ENCODE results near the gene ABHD2.
A peak's percentile ranks its signal among the peaks of the same experiment; 100 is the strongest.

The ABHD2 gene

DNA sequence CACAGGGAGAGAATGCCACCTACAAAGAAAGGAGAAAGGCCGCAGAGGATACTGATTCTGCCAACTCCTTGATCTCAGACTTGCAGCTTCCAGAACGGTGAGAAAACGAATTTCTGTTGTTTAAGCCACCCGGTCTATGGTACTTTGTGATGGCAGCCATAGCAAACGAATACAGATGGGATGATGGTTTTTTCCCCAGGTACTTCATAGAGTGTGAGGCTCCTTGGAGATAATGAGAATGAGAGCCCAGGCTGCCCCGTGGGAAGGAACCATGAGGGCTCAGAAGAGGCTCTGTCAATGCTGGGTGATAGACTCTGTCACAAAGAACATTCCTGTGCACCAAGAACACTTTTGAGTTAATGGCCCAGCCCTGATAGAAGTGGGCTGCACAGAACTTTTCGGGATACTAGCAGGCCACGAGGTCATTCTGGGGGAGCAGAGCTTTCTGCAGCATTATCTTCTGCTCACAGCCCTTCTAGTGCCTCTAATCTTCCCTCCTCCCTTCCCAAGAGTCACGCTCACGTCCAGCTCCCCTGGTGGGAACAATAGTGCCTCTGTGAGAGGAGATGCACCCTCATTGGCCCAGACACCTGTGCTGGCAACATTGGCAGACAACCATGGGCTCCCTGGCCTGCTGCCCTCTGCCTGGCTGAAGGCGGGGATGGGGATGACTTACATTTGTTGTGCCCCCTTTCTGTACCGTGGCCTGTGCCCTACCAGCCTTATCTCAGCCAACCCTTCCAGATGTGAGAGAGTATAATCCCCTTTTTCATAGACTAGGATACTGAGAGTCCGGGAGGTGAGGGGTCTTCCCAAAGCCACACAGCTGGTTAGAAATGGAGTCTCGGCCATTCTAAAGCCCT, 138.3 kb downstream of the ABHD2 start:
- no peak overlapping the region for H3K4me3 ChIP-seq (ENCODE audit: low read depth, low read length)
- TF ChIP-seq ZNF221 (tag by site-specific recombination; IDR thresholded peaks at IDR 0.05; ENCODE audit: borderline replicate concordance) (no peak), ZBTB17 (tag by site-specific recombination; IDR thresholded peaks at IDR 0.05) (peak; percentile 76)
- H3K9me3 ChIP-seq (ENCODE audit: control insufficient read depth, insufficient read depth, low read depth, low read length), result no peaks in the 10 kb centered on the region
- no peak overlapping the region for H3K27ac ChIP-seq (ENCODE audit: extremely low read depth, low read depth, low read length)
- no peaks in the 10 kb centered on the region for H3K36me3 ChIP-seq (ENCODE audit: control insufficient read depth in 2 of 2, insufficient read depth in 1 of 2, low read length in 2 of 2)
- H3K4me1 ChIP-seq (ENCODE audit: control insufficient read depth, insufficient read depth, low read length), result no peaks in the 10 kb centered on the region
- POLR2A ChIA-PET, result no interaction called here
- CTCF ChIA-PET, result interaction anchor here (0.9 to 3.7 kb wide), 2 partner anchors 20 kb away, joined by 3 to 15 read pairs; no protein-coding TSS in a partner anchor

DNA sequence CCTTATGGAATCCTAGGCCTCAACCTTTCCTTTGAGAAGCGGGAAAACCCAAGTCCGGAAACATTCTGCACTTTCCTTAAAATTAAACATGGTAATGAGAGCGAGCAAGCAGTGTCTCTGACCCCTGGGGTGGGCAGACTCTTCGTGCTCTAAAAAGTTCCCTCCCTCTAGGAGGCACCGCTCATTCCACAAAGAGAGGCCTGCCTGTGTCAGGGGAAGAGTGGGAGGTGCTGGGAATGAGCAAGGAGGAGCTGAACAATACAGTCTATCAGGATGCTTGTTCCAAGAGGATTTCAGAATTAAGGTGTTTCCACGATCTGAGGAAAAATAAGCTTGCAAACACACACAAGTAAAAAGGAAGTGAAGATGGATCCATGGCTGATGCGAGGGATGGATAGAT, 139.2 kb downstream of the ABHD2 start:
- no peaks in the 10 kb centered on the region for H3K4me1 ChIP-seq (ENCODE audit: control insufficient read depth, insufficient read depth, low read length)
- H3K36me3 ChIP-seq (ENCODE audit: control insufficient read depth in 2 of 2, insufficient read depth in 1 of 2, low read length in 2 of 2), result no peaks in the 10 kb centered on the region
- TF ChIP-seq ZNF654 (tag by site-specific recombination; IDR thresholded peaks at IDR 0.05; ENCODE audit: low read depth) (no peak), YY2 (tag by site-specific recombination; IDR thresholded peaks at IDR 0.05) (no peak)
- H3K4me3 ChIP-seq (ENCODE audit: low read depth, low read length), result no peak overlapping the region
- H3K9me3 ChIP-seq (ENCODE audit: control insufficient read depth, insufficient read depth, low read depth, low read length), result no peaks in the 10 kb centered on the region
- ChIA-PET POLR2A (no interaction called here), CTCF (interaction anchor here (0.6 to 3.7 kb wide), 2 partner anchors 20 to 50 kb away, joined by 5 to 15 read pairs; no protein-coding TSS in a partner anchor)
- no peak overlapping the region for H3K27ac ChIP-seq (ENCODE audit: extremely low read depth, low read depth, low read length)

DNA sequence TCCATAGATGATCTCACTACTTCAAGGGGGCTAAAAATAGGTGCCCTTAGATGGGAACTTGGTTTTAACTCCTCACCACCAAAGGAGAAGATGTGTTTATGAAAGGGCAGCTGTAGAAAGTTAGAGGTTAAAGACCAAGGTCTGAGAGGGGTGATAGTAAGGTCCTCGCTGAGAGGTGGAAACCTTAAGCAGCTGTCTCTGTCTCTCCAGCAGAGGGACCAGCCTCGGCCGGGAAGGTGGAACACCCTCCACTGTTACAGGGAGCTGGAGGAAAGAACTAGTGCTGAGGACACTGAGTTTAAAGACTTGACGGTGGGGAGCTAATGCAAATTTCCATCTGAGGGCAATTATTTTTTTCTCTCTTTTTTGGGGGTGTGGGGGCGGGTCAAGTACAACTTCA, 142.0 kb downstream of the ABHD2 start:
- Histone ChIP-seq H3K4me3 (ENCODE audit: low read depth, low read length) (no peak overlapping the region), H3K27ac (ENCODE audit: extremely low read depth, low read depth, low read length) (no peak overlapping the region), H3K36me3 (ENCODE audit: control insufficient read depth in 2 of 2, insufficient read depth in 1 of 2, low read length in 2 of 2) (no peaks in the 10 kb centered on the region), H3K4me1 (ENCODE audit: control insufficient read depth, insufficient read depth, low read length) (no peaks in the 10 kb centered on the region), H3K9me3 (ENCODE audit: control insufficient read depth, insufficient read depth, low read depth, low read length) (no peaks in the 10 kb centered on the region)
- CTCF ChIA-PET, result interaction anchor here (0.7 to 3.7 kb wide), 6 partner anchors 9 to 128 kb away, joined by 3 to 15 read pairs (median 6); no protein-coding TSS in a partner anchor
- TF ChIP-seq ZNF391 (tag by site-specific recombination; IDR thresholded peaks at IDR 0.05; ENCODE audit: borderline replicate concordance, low read depth) (no peak), ZNF501 (tag by site-specific recombination; IDR thresholded peaks at IDR 0.05) (no peak), KLF8 (tag by site-specific recombination; IDR thresholded peaks at IDR 0.05) (no peak), ZNF549 (tag by site-specific recombination; IDR thresholded peaks at IDR 0.05) (no peak), TRIM28 (IDR thresholded peaks at IDR 0.05; ENCODE audit: borderline replicate concordance, low read length) (no peak), ZNF146 (tag by site-specific recombination; IDR thresholded peaks at IDR 0.05) (no peak), SP7 (tag by site-specific recombination; IDR thresholded peaks at IDR 0.05) (no peak), ZXDB (tag by site-specific recombination; IDR thresholded peaks at IDR 0.05) (no peak), ZNF530 (tag by site-specific recombination; IDR thresholded peaks at IDR 0.05; ENCODE audit: low read depth) (no peak), ZNF37A (tag by site-specific recombination; IDR thresholded peaks at IDR 0.05) (no peak), ZNF555 (tag by site-specific recombination; conservative IDR thresholded peaks at IDR 0.05) (no peak), ZNF416 (tag by site-specific recombination; IDR thresholded peaks at IDR 0.05) (no peak), ZNF138 (tag by site-specific recombination; IDR thresholded peaks at IDR 0.05; ENCODE audit: borderline replicate concordance) (no peak), OVOL3 (tag by site-specific recombination; IDR thresholded peaks at IDR 0.05) (no peak), BCL11A (tag by site-specific recombination; IDR thresholded peaks at IDR 0.05; ENCODE audit: low read depth) (no peak)
- TF ChIP-seq, protein P1, sequence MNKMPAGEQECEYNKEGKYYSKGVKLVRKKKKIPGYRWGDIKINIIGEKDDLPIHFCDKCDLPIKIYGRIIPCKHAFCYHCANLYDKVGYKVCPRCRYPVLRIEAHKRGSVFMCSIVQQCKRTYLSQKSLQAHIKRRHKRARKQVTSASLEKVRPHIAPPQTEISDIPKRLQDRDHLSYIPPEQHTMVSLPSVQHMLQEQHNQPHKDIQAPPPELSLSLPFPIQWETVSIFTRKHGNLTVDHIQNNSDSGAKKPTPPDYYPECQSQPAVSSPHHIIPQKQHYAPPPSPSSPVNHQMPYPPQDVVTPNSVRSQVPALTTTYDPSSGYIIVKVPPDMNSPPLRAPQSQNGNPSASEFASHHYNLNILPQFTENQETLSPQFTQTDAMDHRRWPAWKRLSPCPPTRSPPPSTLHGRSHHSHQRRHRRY (tag by site-specific recombination; IDR thresholded peaks at IDR 0.05), result no peak
- TF ChIP-seq, protein P2, sequence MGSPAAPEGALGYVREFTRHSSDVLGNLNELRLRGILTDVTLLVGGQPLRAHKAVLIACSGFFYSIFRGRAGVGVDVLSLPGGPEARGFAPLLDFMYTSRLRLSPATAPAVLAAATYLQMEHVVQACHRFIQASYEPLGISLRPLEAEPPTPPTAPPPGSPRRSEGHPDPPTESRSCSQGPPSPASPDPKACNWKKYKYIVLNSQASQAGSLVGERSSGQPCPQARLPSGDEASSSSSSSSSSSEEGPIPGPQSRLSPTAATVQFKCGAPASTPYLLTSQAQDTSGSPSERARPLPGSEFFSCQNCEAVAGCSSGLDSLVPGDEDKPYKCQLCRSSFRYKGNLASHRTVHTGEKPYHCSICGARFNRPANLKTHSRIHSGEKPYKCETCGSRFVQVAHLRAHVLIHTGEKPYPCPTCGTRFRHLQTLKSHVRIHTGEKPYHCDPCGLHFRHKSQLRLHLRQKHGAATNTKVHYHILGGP (tag by site-specific recombination; IDR thresholded peaks at IDR 0.05), result no peak
- POLR2A ChIA-PET, result no interaction called here

All from HEK293 (cell line).